GM23338 (cell line): ENCODE data around the gene MMP13.

ENCODE experiments used
- CREB1 ChIP-seq: fragments of 250-450 bp; sonication (Bioruptor Pico); IDR thresholded peaks from 2 replicates; pipeline ENCODE4 v1.5.0; 2020; ENCODE audit warnings: low read depth, mild to moderate bottlenecking, moderate library complexity
- EZH2 ChIP-seq: fragments of 200-600 bp; sonication (generic); IDR thresholded peaks from one replicate; pipeline ENCODE4 v1.8.0; 2017; ENCODE audit warnings: antibody characterized with exemption, mild to moderate bottlenecking, low read depth; ENCODE audit not compliant: unreplicated experiment
- EZH2phosphoT487 ChIP-seq: fragments of 200-600 bp; sonication (generic); IDR thresholded peaks from one replicate; pipeline ENCODE4 v1.8.1; 2018; ENCODE audit warnings: antibody characterized with exemption; ENCODE audit not compliant: unreplicated experiment
- JUNB ChIP-seq: IDR thresholded peaks from one replicate; pipeline ENCODE4 v1.6.1; 2016; ENCODE audit warnings: antibody characterized with exemption; ENCODE audit not compliant: unreplicated experiment
- NANOG ChIP-seq: IDR thresholded peaks from 2 replicates; pipeline ENCODE4 v1.6.1; 2016; ENCODE audit warnings: antibody characterized with exemption, borderline replicate concordance
- POLR2AphosphoS5 ChIP-seq: IDR thresholded peaks from 2 replicates; pipeline ENCODE4 v1.6.1; 2016; ENCODE audit warnings: antibody characterized with exemption, low read depth
- ZNF114 ChIP-seq: fragments of 250-450 bp; sonication (Bioruptor Pico); IDR thresholded peaks from 2 replicates; pipeline ENCODE4 v1.5.0; 2020; ENCODE audit warnings: mild to moderate bottlenecking, moderate library complexity
- ZNF331 ChIP-seq: fragments of 250-450 bp; sonication (Bioruptor Pico); IDR thresholded peaks from 2 replicates; pipeline ENCODE4 v1.5.0; 2020; ENCODE audit warnings: low read depth, mild to moderate bottlenecking, moderate library complexity
- TF ChIP-seq, protein P1 (sequence below): IDR thresholded peaks from one replicate; pipeline ENCODE4 v1.6.1; 2018; ENCODE audit warnings: antibody characterized with exemption; ENCODE audit not compliant: unreplicated experiment
- TF ChIP-seq, protein P2 (sequence below), 2 experiments: fragments of 200-600 bp in 1 of 2; sonication (generic) in 1 of 2; conservative IDR thresholded peaks; 2 replicates each; pipeline versions ENCODE4 v1.5.1 to v1.6.1; 2016 to 2017; ENCODE audit warnings: antibody characterized with exemption in 2 of 2, low read depth in 2 of 2, mild to moderate bottlenecking in 2 of 2, moderate library complexity in 1 of 2
- TF ChIP-seq, protein P3 (sequence below): IDR thresholded peaks from 2 replicates; pipeline ENCODE4 v1.6.1; 2016; ENCODE audit warnings: antibody characterized with exemption
- TF ChIP-seq, protein P4 (sequence below): fragments of 250-450 bp; sonication (Bioruptor Pico); IDR thresholded peaks from 2 replicates; pipeline ENCODE4 v1.5.0; 2020; ENCODE audit warnings: mild to moderate bottlenecking, moderate library complexity

DNA sequence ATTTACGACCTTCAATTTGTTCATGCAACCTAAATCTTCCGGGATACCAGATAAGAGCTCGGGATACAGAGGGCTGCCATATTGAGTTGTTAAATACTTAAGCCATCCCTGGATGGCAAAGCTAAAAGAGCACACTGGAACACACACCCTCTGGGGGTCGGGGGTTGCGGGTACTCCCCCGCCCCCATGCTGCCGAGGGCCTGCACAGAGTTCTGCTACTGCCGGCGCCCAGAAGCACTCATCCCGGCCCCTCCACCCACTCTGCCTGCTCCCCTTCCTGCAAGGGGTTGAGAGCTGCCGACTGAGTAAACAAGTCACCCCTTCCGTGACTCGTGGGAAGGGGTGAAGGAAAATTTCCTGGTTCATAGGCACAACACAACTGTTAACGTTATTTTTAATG is 9.3 kb upstream of the MMP13 start:
- TF ChIP-seq POLR2AphosphoS5 (no peak), NANOG (no peak), CREB1 (CRISPR knock-in tag) (no peak), EZH2 (no peak), EZH2phosphoT487 (no peak), ZNF331 (CRISPR knock-in tag) (no peak), ZNF114 (CRISPR knock-in tag) (no peak), JUNB (no peak)
- TF ChIP-seq, protein P1, sequence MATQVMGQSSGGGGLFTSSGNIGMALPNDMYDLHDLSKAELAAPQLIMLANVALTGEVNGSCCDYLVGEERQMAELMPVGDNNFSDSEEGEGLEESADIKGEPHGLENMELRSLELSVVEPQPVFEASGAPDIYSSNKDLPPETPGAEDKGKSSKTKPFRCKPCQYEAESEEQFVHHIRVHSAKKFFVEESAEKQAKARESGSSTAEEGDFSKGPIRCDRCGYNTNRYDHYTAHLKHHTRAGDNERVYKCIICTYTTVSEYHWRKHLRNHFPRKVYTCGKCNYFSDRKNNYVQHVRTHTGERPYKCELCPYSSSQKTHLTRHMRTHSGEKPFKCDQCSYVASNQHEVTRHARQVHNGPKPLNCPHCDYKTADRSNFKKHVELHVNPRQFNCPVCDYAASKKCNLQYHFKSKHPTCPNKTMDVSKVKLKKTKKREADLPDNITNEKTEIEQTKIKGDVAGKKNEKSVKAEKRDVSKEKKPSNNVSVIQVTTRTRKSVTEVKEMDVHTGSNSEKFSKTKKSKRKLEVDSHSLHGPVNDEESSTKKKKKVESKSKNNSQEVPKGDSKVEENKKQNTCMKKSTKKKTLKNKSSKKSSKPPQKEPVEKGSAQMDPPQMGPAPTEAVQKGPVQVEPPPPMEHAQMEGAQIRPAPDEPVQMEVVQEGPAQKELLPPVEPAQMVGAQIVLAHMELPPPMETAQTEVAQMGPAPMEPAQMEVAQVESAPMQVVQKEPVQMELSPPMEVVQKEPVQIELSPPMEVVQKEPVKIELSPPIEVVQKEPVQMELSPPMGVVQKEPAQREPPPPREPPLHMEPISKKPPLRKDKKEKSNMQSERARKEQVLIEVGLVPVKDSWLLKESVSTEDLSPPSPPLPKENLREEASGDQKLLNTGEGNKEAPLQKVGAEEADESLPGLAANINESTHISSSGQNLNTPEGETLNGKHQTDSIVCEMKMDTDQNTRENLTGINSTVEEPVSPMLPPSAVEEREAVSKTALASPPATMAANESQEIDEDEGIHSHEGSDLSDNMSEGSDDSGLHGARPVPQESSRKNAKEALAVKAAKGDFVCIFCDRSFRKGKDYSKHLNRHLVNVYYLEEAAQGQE, result no peak
- TF ChIP-seq, protein P2, sequence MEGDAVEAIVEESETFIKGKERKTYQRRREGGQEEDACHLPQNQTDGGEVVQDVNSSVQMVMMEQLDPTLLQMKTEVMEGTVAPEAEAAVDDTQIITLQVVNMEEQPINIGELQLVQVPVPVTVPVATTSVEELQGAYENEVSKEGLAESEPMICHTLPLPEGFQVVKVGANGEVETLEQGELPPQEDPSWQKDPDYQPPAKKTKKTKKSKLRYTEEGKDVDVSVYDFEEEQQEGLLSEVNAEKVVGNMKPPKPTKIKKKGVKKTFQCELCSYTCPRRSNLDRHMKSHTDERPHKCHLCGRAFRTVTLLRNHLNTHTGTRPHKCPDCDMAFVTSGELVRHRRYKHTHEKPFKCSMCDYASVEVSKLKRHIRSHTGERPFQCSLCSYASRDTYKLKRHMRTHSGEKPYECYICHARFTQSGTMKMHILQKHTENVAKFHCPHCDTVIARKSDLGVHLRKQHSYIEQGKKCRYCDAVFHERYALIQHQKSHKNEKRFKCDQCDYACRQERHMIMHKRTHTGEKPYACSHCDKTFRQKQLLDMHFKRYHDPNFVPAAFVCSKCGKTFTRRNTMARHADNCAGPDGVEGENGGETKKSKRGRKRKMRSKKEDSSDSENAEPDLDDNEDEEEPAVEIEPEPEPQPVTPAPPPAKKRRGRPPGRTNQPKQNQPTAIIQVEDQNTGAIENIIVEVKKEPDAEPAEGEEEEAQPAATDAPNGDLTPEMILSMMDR (conservative IDR thresholded peaks at IDR 0.05; ENCODE audit: low read depth in 2 of 2), result no peak
- TF ChIP-seq, protein P3, sequence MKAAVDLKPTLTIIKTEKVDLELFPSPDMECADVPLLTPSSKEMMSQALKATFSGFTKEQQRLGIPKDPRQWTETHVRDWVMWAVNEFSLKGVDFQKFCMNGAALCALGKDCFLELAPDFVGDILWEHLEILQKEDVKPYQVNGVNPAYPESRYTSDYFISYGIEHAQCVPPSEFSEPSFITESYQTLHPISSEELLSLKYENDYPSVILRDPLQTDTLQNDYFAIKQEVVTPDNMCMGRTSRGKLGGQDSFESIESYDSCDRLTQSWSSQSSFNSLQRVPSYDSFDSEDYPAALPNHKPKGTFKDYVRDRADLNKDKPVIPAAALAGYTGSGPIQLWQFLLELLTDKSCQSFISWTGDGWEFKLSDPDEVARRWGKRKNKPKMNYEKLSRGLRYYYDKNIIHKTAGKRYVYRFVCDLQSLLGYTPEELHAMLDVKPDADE, result no peak
- TF ChIP-seq, protein P4, sequence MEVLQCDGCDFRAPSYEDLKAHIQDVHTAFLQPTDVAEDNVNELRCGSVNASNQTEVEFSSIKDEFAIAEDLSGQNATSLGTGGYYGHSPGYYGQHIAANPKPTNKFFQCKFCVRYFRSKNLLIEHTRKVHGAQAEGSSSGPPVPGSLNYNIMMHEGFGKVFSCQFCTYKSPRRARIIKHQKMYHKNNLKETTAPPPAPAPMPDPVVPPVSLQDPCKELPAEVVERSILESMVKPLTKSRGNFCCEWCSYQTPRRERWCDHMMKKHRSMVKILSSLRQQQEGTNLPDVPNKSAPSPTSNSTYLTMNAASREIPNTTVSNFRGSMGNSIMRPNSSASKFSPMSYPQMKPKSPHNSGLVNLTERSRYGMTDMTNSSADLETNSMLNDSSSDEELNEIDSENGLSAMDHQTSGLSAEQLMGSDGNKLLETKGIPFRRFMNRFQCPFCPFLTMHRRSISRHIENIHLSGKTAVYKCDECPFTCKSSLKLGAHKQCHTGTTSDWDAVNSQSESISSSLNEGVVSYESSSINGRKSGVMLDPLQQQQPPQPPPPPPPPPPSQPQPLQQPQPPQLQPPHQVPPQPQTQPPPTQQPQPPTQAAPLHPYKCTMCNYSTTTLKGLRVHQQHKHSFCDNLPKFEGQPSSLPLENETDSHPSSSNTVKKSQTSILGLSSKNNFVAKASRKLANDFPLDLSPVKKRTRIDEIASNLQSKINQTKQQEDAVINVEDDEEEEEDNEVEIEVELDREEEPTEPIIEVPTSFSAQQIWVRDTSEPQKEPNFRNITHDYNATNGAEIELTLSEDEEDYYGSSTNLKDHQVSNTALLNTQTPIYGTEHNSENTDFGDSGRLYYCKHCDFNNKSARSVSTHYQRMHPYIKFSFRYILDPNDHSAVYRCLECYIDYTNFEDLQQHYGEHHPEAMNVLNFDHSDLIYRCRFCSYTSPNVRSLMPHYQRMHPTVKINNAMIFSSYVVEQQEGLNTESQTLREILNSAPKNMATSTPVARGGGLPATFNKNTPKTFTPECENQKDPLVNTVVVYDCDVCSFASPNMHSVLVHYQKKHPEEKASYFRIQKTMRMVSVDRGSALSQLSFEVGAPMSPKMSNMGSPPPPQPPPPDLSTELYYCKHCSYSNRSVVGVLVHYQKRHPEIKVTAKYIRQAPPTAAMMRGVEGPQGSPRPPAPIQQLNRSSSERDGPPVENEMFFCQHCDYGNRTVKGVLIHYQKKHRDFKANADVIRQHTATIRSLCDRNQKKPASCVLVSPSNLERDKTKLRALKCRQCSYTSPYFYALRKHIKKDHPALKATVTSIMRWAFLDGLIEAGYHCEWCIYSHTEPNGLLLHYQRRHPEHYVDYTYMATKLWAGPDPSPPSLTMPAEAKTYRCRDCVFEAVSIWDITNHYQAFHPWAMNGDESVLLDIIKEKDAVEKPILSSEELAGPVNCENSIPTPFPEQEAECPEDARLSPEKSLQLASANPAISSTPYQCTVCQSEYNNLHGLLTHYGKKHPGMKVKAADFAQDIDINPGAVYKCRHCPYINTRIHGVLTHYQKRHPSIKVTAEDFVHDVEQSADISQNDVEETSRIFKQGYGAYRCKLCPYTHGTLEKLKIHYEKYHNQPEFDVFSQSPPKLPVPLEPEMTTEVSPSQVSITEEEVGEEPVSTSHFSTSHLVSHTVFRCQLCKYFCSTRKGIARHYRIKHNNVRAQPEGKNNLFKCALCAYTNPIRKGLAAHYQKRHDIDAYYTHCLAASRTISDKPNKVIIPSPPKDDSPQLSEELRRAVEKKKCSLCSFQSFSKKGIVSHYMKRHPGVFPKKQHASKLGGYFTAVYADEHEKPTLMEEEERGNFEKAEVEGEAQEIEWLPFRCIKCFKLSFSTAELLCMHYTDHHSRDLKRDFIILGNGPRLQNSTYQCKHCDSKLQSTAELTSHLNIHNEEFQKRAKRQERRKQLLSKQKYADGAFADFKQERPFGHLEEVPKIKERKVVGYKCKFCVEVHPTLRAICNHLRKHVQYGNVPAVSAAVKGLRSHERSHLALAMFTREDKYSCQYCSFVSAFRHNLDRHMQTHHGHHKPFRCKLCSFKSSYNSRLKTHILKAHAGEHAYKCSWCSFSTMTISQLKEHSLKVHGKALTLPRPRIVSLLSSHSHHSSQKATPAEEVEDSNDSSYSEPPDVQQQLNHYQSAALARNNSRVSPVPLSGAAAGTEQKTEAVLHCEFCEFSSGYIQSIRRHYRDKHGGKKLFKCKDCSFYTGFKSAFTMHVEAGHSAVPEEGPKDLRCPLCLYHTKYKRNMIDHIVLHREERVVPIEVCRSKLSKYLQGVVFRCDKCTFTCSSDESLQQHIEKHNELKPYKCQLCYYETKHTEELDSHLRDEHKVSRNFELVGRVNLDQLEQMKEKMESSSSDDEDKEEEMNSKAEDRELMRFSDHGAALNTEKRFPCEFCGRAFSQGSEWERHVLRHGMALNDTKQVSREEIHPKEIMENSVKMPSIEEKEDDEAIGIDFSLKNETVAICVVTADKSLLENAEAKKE, result no peak
